Measurements from ENCODE around the gene MGAT1. TPM values are rescaled to one million over a fixed set of nuclear protein-coding genes. Genes with fewer than 3 reads are reported as not detected.

MGAT1 gene
- total and polyA plus RNA-seq, 2 of the 8 experiments (the other 6 are each of a cell fraction or from before 2014, with no cell fraction given): 66.8 to 77.0 TPM

- Histone ChIP-seq H3K79me1 (ENCODE audit: low read depth, low read length) (peaks cover 11% of the 10 kb centered on the region), H3K4me3 (ENCODE audit: extremely low read depth in 1 of 4, insufficient read depth in 2 of 4, low read depth in 3 of 4, low read length in 4 of 4) (peak overlapping the region; percentile 53 to 79 (median 69)), H2BK120ac (replicated peaks; ENCODE audit: low read depth, low read length) (no peak overlapping the region), H3K23me2 (ENCODE audit: low read depth, low read length) (peaks cover 5% of the 10 kb centered on the region; the same call in 1 of the 2 replicates), H3K9me3 (ENCODE audit: insufficient read depth in 2 of 2, low read depth in 1 of 2, low read length in 1 of 2) (no peaks in the 10 kb centered on the region), H4K91ac (replicated peaks; ENCODE audit: insufficient read length, low read length) (peak overlapping the region; percentile 99), H4K20me1 (replicated peaks in 1 of 2; ENCODE audit: control insufficient read depth in 1 of 2, insufficient read depth in 2 of 2, low read length in 2 of 2) (no peaks in the 10 kb centered on the region), H3K27ac (ENCODE audit: low read depth, low read length) (peak overlapping the region; percentile 96), H3K23ac (ENCODE audit: insufficient read length) (no peak overlapping the region), H3K9ac (replicated peaks in 1 of 4; ENCODE audit: extremely low read depth in 1 of 4, low read depth in 3 of 4, low read length in 3 of 4) (peak overlapping the region; percentile 36 to 96 (median 90)), H2BK12ac (ENCODE audit: low read depth, low read length) (peak overlapping the region; percentile 86; the same call in 1 of the 2 replicates), H2BK20ac (ENCODE audit: low read length) (no peak overlapping the region), H2BK5ac (ENCODE audit: low read depth, low read length) (peak overlapping the region; percentile 98), H2BK15ac (ENCODE audit: low read length) (peak overlapping the region; percentile 74; the same call in 1 of the 2 replicates), H3K14ac (ENCODE audit: insufficient read length) (peak overlapping the region; percentile 73), H3K4ac (replicated peaks; ENCODE audit: insufficient read length, low read depth, low read length) (peak overlapping the region; percentile 98), H3K18ac (ENCODE audit: extremely low read depth, low read length) (peak overlapping the region; percentile 99), H2AK5ac (ENCODE audit: low read depth, low read length) (no peak overlapping the region), H3K27me3 (replicated peaks in 1 of 4; ENCODE audit: control insufficient read depth in 3 of 4, extremely low read depth in 1 of 4, insufficient read depth in 3 of 4, low read length in 3 of 4) (no peaks in the 10 kb centered on the region; a peak in 1 of 7 replicates), H2AFZ (ENCODE audit: low read length) (peak overlapping the region; percentile 53; the same call in 1 of the 2 replicates), H3K36me3 (ENCODE audit: control insufficient read depth in 2 of 4, insufficient read depth in 4 of 4, low read length in 3 of 4) (no peaks in the 10 kb centered on the region), H3K4me2 (ENCODE audit: insufficient read depth in 1 of 2, low read depth in 2 of 2, low read length in 2 of 2) (peak overlapping the region; percentile 71 to 72), H4K8ac (ENCODE audit: extremely low read depth, insufficient read depth, low read length) (peak overlapping the region; percentile 100), H3K4me1 (replicated peaks in 1 of 4; ENCODE audit: control insufficient read depth in 3 of 4, insufficient read depth in 4 of 4, low read length in 3 of 4) (peaks cover 3 to 26% (median 10%) of the 10 kb centered on the region in 4 experiments; a peak in 6 of 7 replicates), H4K5ac (ENCODE audit: insufficient read length, low read depth, low read length) (peak overlapping the region; percentile 100), H3K79me2 (ENCODE audit: control insufficient read depth in 1 of 2, insufficient read depth in 2 of 2, low read length in 2 of 2) (peaks cover 7 to 32% of the 10 kb centered on the region in 2 experiments), H3K56ac (replicated peaks; ENCODE audit: insufficient read length, low read depth, low read length) (peak overlapping the region; percentile 94)
- ChIA-PET CTCF (ENCODE audit: partially characterized antibody) (interaction anchor here (1.3 kb wide), 1 partner anchor 51 kb away, joined by 3 read pairs; the partner anchor contains the start of gene ZFP62), POLR2A (ENCODE audit: partially characterized antibody) (interaction anchor here (0.7 to 4.0 kb wide), 10 partner anchors 8 to 289 kb away, joined by 3 to 21 read pairs (median 5); partner anchors contain the start of gene ZFP62)
- WGBS, 2 experiments (ENCODE audit: extremely low coverage in 1 of 2, insufficient coverage in 1 of 2, insufficient read length in 1 of 2, insufficient replicate concordance in 2 of 2, low coverage in 1 of 2, low lambda C conversion rate in 2 of 2, missing lambda C conversion rate in 1 of 2): 1% methylated on average over 54 of the region's 66 CpGs; no CpG with 5 or more reads in 1 of the 2 experiments
- FAIRE-seq (no peak), DNase-seq (ENCODE audit: low read depth in 1 of 2, low spot score in 2 of 2) (peak; percentile 88 to 97)
- peak; percentile 68 for TF ChIP-seq KDM4A (IDR thresholded peaks at IDR 0.05; ENCODE audit: low read depth, low read length, severe bottlenecking)
- TF ChIP-seq E2F6 (IDR thresholded peaks at IDR 0.05): peak; percentile 90
- TF ChIP-seq SIN3A (conservative IDR thresholded peaks at IDR 0.05 in 1 of 2, IDR thresholded peaks at IDR 0.05 in 1 of 2; ENCODE audit: low read depth in 1 of 2, low read length in 2 of 2): peak in 1 of 2 experiments; percentile 68; a peak in 2 of 4 replicates
- peak; percentile 67 for TF ChIP-seq GTF2F1 (IDR thresholded peaks at IDR 0.05; ENCODE audit: borderline replicate concordance, low read depth, low read length)
- TF ChIP-seq SAP30 (IDR thresholded peaks at IDR 0.05; ENCODE audit: insufficient read depth, insufficient replicate concordance, low read length): peak; percentile 16
- TF ChIP-seq TBP (IDR thresholded peaks at IDR 0.05; ENCODE audit: low read depth, low read length): peak; percentile 21; the same call in 1 of the 2 replicates
- peak; percentile 32; the same call in 1 of the 2 replicates for TF ChIP-seq SP4 (IDR thresholded peaks at IDR 0.05; ENCODE audit: low read length)
- TF ChIP-seq CREB1 (IDR thresholded peaks at IDR 0.05): peak; percentile 15
- TF ChIP-seq POLR2AphosphoS5 (IDR thresholded peaks at IDR 0.05; ENCODE audit: low read depth, low read length): peak; percentile 78
These were observed 7.8 kb upstream of the MGAT1 start for GRCh38 chr5:180810210-180810958.
